Measurements from ENCODE around the gene ARAF.
A peak's percentile ranks its signal among the peaks of the same experiment; 100 is the strongest.

ARAF gene

DNA sequence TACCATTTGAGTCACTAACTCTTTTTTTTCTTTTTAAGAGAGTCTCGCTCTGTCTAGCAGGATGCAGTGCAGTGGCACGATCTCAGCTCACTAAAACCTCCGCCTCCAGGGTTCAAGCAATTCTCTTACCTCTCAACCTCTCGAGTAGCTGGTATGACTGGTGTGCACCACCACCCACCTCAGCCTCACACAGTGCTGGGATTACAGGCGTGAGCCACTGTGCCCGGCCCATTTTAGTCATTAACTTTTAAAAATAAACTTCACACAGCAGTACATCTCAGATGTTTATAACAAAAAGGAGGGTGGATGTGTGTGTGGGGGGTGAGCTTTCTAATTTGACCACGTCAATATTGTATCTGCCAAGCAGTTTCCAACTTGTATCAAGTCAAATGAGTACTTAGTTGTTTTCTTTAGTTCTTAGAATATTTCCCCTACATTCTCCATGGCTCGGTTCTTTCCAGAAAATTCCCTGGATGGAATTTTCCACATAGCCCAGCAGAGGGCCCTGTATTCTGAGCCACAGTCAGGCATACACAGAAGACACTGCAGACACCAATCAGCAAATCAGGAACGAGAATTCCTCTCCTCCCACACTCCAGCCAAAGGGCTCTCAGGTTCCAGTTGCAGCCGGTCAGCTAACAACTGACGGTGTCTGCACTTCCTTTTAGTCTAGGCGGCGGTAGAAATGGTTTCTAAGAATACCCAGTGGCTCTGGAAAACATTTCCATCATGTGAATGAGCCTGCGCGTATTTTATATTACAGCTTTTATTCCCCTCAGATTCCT is 20.1 kb upstream of the ARAF start:
- Histone ChIP-seq H3K4me3 (ENCODE audit: low read depth, low read length) (no peak overlapping the region), H3K9me3 (ENCODE audit: control insufficient read depth, insufficient read depth, low read length) (no peaks in the 10 kb centered on the region), H3K36me3 (ENCODE audit: control insufficient read depth, insufficient read depth, low read length) (no peaks in the 10 kb centered on the region), H3K27me3 (ENCODE audit: control insufficient read depth, insufficient read depth, low read length) (no peaks in the 10 kb centered on the region), H3K9ac (ENCODE audit: low read depth, low read length) (no peak overlapping the region), H3K4me1 (ENCODE audit: control insufficient read depth, insufficient read depth, low read length) (no peaks in the 10 kb centered on the region)

DNA sequence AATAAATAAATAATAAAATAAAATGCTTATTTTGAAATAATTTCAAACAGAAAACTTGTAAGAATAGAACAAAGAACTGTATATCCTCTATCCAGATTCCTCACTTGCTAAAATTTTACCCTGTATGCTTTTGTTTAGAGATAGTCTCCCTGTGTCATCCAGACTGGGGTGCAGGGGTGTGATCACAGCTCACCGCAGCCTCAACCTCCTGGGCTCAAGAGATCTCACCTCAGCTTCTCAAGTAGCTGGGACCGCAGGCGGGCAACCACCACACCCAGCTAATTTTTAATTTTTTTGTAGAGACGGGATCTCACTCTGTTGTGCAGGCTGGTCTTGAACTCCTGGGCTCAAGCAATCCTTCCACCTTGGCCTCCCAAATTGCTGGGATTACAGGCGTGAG is 17.5 kb upstream of the ARAF start:
- H3K4me1 ChIP-seq (ENCODE audit: control insufficient read depth, insufficient read depth, low read length): no peaks in the 10 kb centered on the region
- H3K9me3 ChIP-seq (ENCODE audit: control insufficient read depth, insufficient read depth, low read length): no peaks in the 10 kb centered on the region
- no peaks in the 10 kb centered on the region for H3K27me3 ChIP-seq (ENCODE audit: control insufficient read depth, insufficient read depth, low read length)
- no peak overlapping the region for H3K9ac ChIP-seq (ENCODE audit: low read depth, low read length)
- H3K36me3 ChIP-seq (ENCODE audit: control insufficient read depth, insufficient read depth, low read length): no peaks in the 10 kb centered on the region
- H3K4me3 ChIP-seq (ENCODE audit: low read depth, low read length): no peak overlapping the region

DNA sequence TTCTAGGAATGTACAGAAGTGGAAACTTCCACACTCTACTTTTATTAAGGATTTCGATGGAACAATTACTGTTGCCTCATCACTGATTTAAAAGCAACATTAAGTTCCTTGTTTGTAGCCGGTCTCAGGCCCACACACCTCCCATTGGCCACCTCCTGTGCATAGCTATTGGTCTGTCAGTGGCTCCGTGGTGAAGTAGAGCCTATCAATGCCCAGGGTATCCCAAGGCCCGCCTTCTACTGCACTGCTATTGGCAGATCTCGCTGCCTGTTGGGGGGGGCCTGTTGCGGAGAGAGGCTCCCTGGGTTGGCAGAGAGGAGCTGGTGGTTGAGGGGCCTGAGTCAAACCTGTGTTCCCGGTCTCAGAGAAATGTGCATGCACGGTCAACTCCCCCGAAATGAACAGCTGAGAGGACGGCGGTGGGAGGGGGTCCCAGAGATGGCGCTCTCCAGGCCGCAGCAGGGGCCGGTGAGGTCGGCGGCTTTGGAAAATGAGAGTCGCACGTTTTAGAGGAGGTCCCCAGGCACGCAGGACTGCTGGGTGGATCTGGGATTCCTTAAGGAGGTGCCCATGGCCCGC is 4.9 kb upstream of the ARAF start:
- Histone ChIP-seq H3K9ac (ENCODE audit: low read depth, low read length) (peak overlapping the region; percentile 73), H3K4me3 (ENCODE audit: low read depth, low read length) (peak overlapping the region; percentile 58), H3K9me3 (ENCODE audit: control insufficient read depth, insufficient read depth, low read length) (no peaks in the 10 kb centered on the region), H3K27me3 (ENCODE audit: control insufficient read depth, insufficient read depth, low read length) (no peaks in the 10 kb centered on the region), H3K36me3 (ENCODE audit: control insufficient read depth, insufficient read depth, low read length) (no peaks in the 10 kb centered on the region), H3K4me1 (ENCODE audit: control insufficient read depth, insufficient read depth, low read length) (no peaks in the 10 kb centered on the region)

DNA sequence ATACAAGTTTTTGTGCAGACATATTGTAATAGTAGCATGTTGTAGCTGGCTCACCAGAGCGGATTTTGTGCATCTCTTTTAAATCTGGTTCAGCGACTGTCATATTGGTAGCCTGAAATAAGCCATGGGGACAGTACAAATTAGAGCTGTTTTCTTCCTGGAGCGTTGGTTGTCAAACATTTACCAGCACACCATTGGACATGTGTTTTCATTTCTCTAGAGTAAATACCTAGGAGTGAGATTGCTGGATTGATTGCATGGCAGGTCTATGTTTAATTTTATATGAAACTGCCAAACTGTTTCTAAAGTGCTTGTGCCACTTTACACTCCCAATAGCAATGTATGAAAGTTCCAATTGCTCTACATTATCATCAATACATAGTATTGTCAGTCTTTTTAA is 2.6 kb upstream of the ARAF start:
- Histone ChIP-seq H3K36me3 (ENCODE audit: control insufficient read depth, insufficient read depth, low read length) (peaks cover 5% of the 10 kb centered on the region), H3K4me1 (ENCODE audit: control insufficient read depth, insufficient read depth, low read length) (no peaks in the 10 kb centered on the region), H3K27me3 (ENCODE audit: control insufficient read depth, insufficient read depth, low read length) (no peaks in the 10 kb centered on the region), H3K9ac (ENCODE audit: low read depth, low read length) (no peak overlapping the region), H3K9me3 (ENCODE audit: control insufficient read depth, insufficient read depth, low read length) (no peaks in the 10 kb centered on the region), H3K4me3 (ENCODE audit: low read depth, low read length) (no peak overlapping the region)

DNA sequence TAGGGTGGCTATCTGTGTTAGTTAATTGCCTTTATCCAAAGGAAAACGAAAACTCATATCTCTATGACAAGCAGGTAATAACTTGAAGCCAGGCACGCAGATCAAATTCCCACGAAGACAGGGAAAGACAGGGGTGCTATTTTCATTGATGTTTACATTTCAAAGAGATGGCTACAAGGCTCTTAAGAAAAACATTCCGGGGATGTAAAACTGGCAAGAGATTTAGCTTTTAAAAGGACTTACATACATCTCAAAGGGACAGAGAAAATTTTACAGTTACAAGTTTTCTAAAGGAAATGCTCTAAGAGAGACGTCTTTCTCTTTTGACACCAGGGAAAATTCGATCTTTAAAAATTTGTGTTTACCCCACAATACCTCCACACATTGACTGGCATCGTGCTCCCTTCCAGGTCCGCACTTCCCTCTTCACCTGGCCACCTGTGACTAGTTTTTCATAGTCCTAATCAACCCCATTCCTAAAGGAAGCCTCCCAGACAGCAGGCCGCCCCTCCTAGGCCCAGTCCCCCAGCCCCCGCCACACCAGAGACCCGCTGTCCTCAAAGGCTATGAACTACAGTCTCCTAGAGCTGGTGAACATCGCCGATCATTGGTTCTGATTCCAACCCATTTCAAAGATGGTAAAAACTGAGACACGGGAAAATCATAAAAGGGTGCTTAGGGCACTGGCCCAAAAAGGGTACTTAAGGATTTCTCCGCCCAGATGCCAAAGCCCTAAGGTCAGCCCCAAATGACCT is 649 bp upstream of the ARAF start:
- H3K9ac ChIP-seq (ENCODE audit: low read depth, low read length): no peak overlapping the region
- H3K36me3 ChIP-seq (ENCODE audit: control insufficient read depth, insufficient read depth, low read length): peaks cover 8% of the 10 kb centered on the region
- no peaks in the 10 kb centered on the region for H3K4me1 ChIP-seq (ENCODE audit: control insufficient read depth, insufficient read depth, low read length)
- no peaks in the 10 kb centered on the region for H3K27me3 ChIP-seq (ENCODE audit: control insufficient read depth, insufficient read depth, low read length)
- no peaks in the 10 kb centered on the region for H3K9me3 ChIP-seq (ENCODE audit: control insufficient read depth, insufficient read depth, low read length)
- H3K4me3 ChIP-seq (ENCODE audit: low read depth, low read length): peak overlapping the region; percentile 33

DNA sequence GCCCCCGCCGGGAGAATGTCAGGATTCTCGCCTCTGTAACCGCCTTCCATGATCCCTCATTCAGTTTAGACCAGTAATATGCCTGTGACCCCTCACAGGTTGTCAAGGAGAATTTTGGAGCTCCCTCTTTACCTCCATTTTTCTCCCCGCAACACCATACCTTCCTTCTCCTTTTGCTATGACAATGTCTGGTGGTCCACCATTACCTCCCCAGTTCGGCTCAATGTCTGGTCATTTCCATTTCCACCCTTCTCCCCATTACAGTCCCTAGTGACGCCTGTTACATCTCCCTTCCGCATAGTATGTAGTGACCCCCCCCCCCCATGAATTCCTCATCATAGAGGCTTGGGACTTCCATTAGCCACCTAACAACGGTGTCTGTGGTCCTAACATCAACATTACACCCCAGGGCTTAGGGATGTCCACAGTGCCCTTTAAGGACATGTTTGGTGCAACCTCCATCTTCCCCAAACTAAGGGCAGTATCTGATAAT is 700 bp downstream of the ARAF start:
- H3K4me3 ChIP-seq (ENCODE audit: low read depth, low read length): peak overlapping the region; percentile 66
- no peaks in the 10 kb centered on the region for H3K4me1 ChIP-seq (ENCODE audit: control insufficient read depth, insufficient read depth, low read length)
- H3K9ac ChIP-seq (ENCODE audit: low read depth, low read length): no peak overlapping the region
- no peaks in the 10 kb centered on the region for H3K27me3 ChIP-seq (ENCODE audit: control insufficient read depth, insufficient read depth, low read length)
- no peaks in the 10 kb centered on the region for H3K9me3 ChIP-seq (ENCODE audit: control insufficient read depth, insufficient read depth, low read length)
- H3K36me3 ChIP-seq (ENCODE audit: control insufficient read depth, insufficient read depth, low read length): peaks cover 10% of the 10 kb centered on the region

DNA sequence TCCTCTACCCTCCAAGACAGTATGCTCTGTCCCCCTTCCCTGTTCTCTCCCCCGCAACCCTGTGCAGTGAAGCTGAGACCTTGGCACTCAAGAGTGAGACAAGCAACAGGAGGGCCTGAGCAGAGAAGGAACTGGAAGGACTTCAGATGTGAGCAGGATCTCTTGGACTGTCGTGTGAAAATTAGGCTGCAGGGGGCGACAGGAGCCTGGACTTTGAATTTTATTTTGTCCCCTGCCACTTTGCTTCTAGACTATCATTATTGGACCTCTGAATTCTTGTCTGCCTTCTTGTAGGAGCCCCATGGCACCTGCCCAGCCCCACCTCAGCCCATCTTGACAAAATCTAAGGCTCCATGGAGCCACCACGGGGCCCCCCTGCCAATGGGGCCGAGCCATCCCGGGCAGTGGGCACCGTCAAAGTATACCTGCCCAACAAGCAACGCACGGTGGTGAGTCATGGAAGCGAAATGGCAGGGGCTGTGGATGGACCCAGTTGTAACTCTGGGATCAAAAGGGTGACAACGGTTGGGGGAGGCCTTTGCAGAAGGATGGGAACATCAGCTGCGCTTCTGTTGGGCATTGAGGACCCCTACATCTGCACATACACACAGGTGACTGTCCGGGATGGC is 1.7 kb downstream of the ARAF start:
- H3K4me3 ChIP-seq (ENCODE audit: low read depth, low read length): no peak overlapping the region
- H3K9me3 ChIP-seq (ENCODE audit: control insufficient read depth, insufficient read depth, low read length): no peaks in the 10 kb centered on the region
- H3K27me3 ChIP-seq (ENCODE audit: control insufficient read depth, insufficient read depth, low read length): no peaks in the 10 kb centered on the region
- H3K4me1 ChIP-seq (ENCODE audit: control insufficient read depth, insufficient read depth, low read length): no peaks in the 10 kb centered on the region
- peaks cover 17% of the 10 kb centered on the region for H3K36me3 ChIP-seq (ENCODE audit: control insufficient read depth, insufficient read depth, low read length)
- no peak overlapping the region for H3K9ac ChIP-seq (ENCODE audit: low read depth, low read length)

DNA sequence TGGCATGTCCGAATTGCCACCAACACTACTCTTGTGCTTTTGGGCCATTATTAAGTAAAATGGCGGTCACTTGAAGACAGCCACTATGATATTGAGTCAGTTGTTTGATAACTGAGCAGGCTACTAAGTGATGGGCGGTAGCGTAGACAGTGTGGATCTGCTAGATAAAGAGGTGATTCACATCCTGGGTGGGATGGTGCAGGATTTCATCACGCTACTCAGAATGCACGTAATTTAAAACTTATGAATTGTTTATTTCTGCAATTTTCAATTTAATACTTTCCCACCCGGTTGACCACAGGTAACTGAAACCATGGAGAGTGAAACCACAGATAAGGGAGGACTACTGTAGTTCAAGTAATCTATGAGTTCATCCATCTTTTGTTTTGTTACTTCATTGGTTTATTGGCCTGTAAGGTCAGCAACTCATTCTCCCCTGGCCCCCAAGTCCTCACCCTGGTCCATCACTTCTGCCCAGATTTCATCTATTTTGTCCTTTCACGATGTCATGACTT is 2.9 kb downstream of the ARAF start:
- Histone ChIP-seq H3K4me1 (ENCODE audit: control insufficient read depth, insufficient read depth, low read length) (no peaks in the 10 kb centered on the region), H3K4me3 (ENCODE audit: low read depth, low read length) (no peak overlapping the region), H3K36me3 (ENCODE audit: control insufficient read depth, insufficient read depth, low read length) (peaks cover 20% of the 10 kb centered on the region), H3K9me3 (ENCODE audit: control insufficient read depth, insufficient read depth, low read length) (no peaks in the 10 kb centered on the region), H3K9ac (ENCODE audit: low read depth, low read length) (no peak overlapping the region), H3K27me3 (ENCODE audit: control insufficient read depth, insufficient read depth, low read length) (no peaks in the 10 kb centered on the region)

DNA sequence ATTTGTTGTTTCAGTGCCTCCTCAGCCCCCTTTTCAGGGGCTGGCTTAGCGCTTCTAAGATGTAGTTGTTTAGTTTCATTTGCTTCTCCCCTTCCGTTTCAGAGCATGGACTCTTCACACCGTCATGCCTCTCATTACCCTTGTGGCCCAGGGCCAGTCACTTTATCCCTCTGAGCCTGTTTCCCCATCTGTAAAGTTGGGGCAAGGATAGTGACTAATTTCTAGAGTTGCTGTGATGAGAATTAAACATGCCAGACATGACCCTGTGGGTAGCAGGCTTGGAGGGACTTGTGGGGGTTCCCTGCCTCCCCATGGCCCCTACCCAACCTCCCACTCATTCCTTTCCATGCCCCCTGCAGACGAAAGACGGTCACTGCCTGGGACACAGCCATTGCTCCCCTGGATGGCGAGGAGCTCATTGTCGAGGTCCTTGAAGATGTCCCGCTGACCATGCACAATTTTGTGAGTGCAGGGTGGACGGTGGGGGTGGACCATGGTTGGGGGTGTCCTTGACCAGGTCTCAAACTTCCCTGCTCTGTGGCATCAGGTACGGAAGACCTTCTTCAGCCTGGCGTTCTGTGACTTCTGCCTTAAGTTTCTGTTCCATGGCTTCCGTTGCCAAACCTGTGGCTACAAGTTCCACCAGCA is 3.6 kb downstream of the ARAF start:
- no peaks in the 10 kb centered on the region for H3K9me3 ChIP-seq (ENCODE audit: control insufficient read depth, insufficient read depth, low read length)
- H3K4me3 ChIP-seq (ENCODE audit: low read depth, low read length): no peak overlapping the region
- no peaks in the 10 kb centered on the region for H3K27me3 ChIP-seq (ENCODE audit: control insufficient read depth, insufficient read depth, low read length)
- H3K36me3 ChIP-seq (ENCODE audit: control insufficient read depth, insufficient read depth, low read length): peaks cover 25% of the 10 kb centered on the region
- no peak overlapping the region for H3K9ac ChIP-seq (ENCODE audit: low read depth, low read length)
- no peaks in the 10 kb centered on the region for H3K4me1 ChIP-seq (ENCODE audit: control insufficient read depth, insufficient read depth, low read length)

DNA sequence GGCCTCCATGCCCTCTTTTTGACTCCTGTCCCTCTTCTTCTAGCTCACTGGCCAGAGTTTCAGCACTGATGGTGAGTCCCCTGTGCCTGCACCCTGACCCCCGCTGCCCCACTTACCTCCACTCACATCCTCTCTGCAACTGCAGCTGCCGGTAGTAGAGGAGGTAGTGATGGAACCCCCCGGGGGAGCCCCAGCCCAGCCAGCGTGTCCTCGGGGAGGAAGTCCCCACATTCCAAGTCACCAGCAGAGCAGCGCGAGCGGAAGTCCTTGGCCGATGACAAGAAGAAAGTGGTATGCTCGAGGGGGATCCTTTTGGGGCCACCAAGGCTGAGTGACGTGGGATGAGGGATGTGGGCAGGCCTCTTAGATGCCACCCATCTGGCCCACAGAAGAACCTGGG is 5.8 kb downstream of the ARAF start:
- H3K4me3 ChIP-seq (ENCODE audit: low read depth, low read length): no peak overlapping the region
- H3K36me3 ChIP-seq (ENCODE audit: control insufficient read depth, insufficient read depth, low read length): peaks cover 34% of the 10 kb centered on the region
- H3K9ac ChIP-seq (ENCODE audit: low read depth, low read length): no peak overlapping the region
- no peaks in the 10 kb centered on the region for H3K4me1 ChIP-seq (ENCODE audit: control insufficient read depth, insufficient read depth, low read length)
- H3K9me3 ChIP-seq (ENCODE audit: control insufficient read depth, insufficient read depth, low read length): no peaks in the 10 kb centered on the region
- H3K27me3 ChIP-seq (ENCODE audit: control insufficient read depth, insufficient read depth, low read length): no peaks in the 10 kb centered on the region

DNA sequence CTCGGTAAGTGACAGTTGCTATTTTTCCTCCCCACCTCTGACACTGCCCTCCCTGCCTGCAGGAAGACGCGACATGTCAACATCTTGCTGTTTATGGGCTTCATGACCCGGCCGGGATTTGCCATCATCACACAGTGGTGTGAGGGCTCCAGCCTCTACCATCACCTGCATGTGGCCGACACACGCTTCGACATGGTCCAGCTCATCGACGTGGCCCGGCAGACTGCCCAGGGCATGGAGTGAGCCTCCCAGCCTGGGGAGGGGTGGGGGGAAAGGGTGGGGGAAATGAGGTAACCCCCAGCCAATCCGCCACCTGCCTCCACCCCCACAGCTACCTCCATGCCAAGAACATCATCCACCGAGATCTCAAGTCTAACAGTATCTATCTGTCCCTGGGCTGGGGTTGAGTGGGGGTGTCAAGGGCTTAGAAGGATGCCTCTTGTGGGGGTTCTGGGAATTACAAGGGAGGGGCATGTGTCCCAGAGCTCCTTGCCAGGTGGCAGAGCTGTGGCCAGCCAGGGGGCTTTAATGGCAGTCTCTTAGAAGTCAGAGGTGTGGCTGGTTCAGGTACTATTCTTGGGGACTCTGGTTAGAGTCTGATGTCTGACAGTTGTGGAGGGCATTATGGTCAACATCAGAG is 7.8 kb downstream of the ARAF start:
- no peak overlapping the region for H3K9ac ChIP-seq (ENCODE audit: low read depth, low read length)
- peaks cover 31% of the 10 kb centered on the region for H3K36me3 ChIP-seq (ENCODE audit: control insufficient read depth, insufficient read depth, low read length)
- H3K9me3 ChIP-seq (ENCODE audit: control insufficient read depth, insufficient read depth, low read length): no peaks in the 10 kb centered on the region
- peaks cover 5% of the 10 kb centered on the region for H3K4me1 ChIP-seq (ENCODE audit: control insufficient read depth, insufficient read depth, low read length)
- H3K4me3 ChIP-seq (ENCODE audit: low read depth, low read length): no peak overlapping the region
- no peaks in the 10 kb centered on the region for H3K27me3 ChIP-seq (ENCODE audit: control insufficient read depth, insufficient read depth, low read length)

All from iPS-15b (cell line).